GM12864 (cell line): Measurements from ENCODE around the gene PPFIA4.

Experiments
- DNase-seq: peaks from one replicate; pipeline ENCODE4 v3.0.0-alpha.2; 2011; ENCODE audit warnings: low read depth
- H3K4me3 ChIP-seq: 2 replicates; pipeline ENCODE4 v1.5.1; 2011; ENCODE audit warnings: mild to moderate bottlenecking, low read depth, low read length, control low read depth
- CTCF ChIP-seq: IDR thresholded peaks from 2 replicates; pipeline ENCODE4 v1.5.1; 2011; ENCODE audit warnings: low read depth, mild to moderate bottlenecking, moderate library complexity, low read length, control low read depth, inconsistent platforms; ENCODE audit errors: missing control alignments

PPFIA4 gene

GRCh38 chr1:203082571-203083462, 56.5 kb downstream of the PPFIA4 start:
- TF ChIP-seq CTCF = no peak
- DNase-seq = no peak
- no peak overlapping the region for H3K4me3 ChIP-seq

GRCh38 chr1:203083463-203083921, 57.2 kb downstream of the PPFIA4 start:
- peak; percentile 32 for TF ChIP-seq CTCF
- DNase-seq = no peak
- no peak overlapping the region for H3K4me3 ChIP-seq

GRCh38 chr1:203084588-203085527, 58.6 kb downstream of the PPFIA4 start:
- peak; percentile 85 for TF ChIP-seq CTCF
- no peak for DNase-seq
- no peak overlapping the region for H3K4me3 ChIP-seq

GRCh38 chr1:203085528-203086406, 59.5 kb downstream of the PPFIA4 start, which contains the start of gene MYOG:
TSS of gene MYOG (minus strand) at chr1:203086012. CDS start at chr1:203085961, 51 bp downstream.
- no peak for DNase-seq
- no peak within 1 kb of the TSS for H3K4me3 ChIP-seq

GRCh38 chr1:203086992-203087763, 60.9 kb downstream of the PPFIA4 start:
- TF ChIP-seq CTCF = no peak
- H3K4me3 ChIP-seq = no peak overlapping the region
- DNase-seq = no peak

More at GRCh38 chr1:203085528-203086406, 59.5 kb downstream of the PPFIA4 start, which contains the start of gene MYOG:
- no peak for TF ChIP-seq CTCF

- no peak for TF ChIP-seq CTCF
- DNase-seq = no peak
- H3K4me3 ChIP-seq = no peak overlapping the region
Measured at GRCh38 chr1:203088441-203088840, 62.1 kb downstream of the PPFIA4 start.
